Pancreas (tissue), 10 donors: ENCODE results near the gene ZNF555. TPM values are rescaled to one million over a fixed set of nuclear protein-coding genes. Genes with fewer than 3 reads are reported as not detected.
A peak's percentile ranks its signal among the peaks of the same experiment; 100 is the strongest.

ENCODE experiments used
- ATAC-seq, 4 donors: fragments of 200-7000 bp; cut with Tn5 transposase; one replicate each; pipeline versions ENCODE4 v1.8.0 to v1.9.1; 2020; ENCODE audit warnings: mild to moderate bottlenecking in 4 of 4, moderate library complexity in 4 of 4
- DNase-seq, 6 donors: peaks; one replicate each; pipeline ENCODE4 v3.0.0-alpha.2; 2020
- FAIRE-seq: peaks from 2 replicates; lab custom pipeline; 2012; peaks lifted over from hg19 to GRCh38; lab: Jason Lieb, UNC
- H3K27ac ChIP-seq, 4 donors: fragments of 200-600 bp; sonication (generic); 1 replicate in 3 of 4; 2 replicates in 1 of 4; pipeline versions ENCODE4 v1.5.0 to v1.8.0; 2020
- H3K27me3 ChIP-seq, 4 donors: fragments of 200-600 bp; one replicate each; pipeline ENCODE4 v1.8.0; 2021
- H3K36me3 ChIP-seq, 3 donors: fragments of 200-600 bp; sonication (generic) in 1 of 3; one replicate each; pipeline versions ENCODE4 v1.5.0 to v1.8.0; 2020 to 2021
- H3K4me1 ChIP-seq, 3 donors: fragments of 200-600 bp; one replicate each; pipeline ENCODE4 v1.8.0; 2021
- H3K4me3 ChIP-seq, 4 donors: fragments of 200-600 bp; sonication (generic) in 2 of 4; one replicate each; pipeline versions ENCODE4 v1.5.0 to v1.8.0; 2020 to 2021
- H3K9me3 ChIP-seq, 4 donors: fragments of 200-600 bp; one replicate each; pipeline ENCODE4 v1.8.0; 2021
- CTCF ChIP-seq, 4 donors: fragments of 200-600 bp; sonication (generic) in 3 of 4; IDR thresholded peaks; one replicate each; pipeline versions ENCODE4 v1.5.0 to v1.8.0; 2021; ENCODE audit warnings: antibody characterized with exemption in 4 of 4
- WGBS, 2 donors: extraction: QIAGEN DNeasy Blood & Tissue Kit; methylation state at CpG; one replicate each; pipeline ENCODE4 v1.1.7; 2013; 5-methylcytosine and 5-hydroxymethylcytosine counted together
- intact Hi-C, 3 donors: fragments of 100-400 bp; cut with DNase I; formaldehyde crosslinking; loops; one replicate each; pipeline versions ENCODE4 v1.11.1 to v1.14.2; 2022
- polyA plus RNA-seq, 2 donors: library from polyadenylated mRNA; stranded (reverse); fragments of 200-250 nt; gene quantifications; one replicate each; pipeline ENCODE4 v1.2.3, GENCODE V29; 2013
- total RNA-seq, 6 donors: library from RNA; stranded (reverse); fragmentation: NEBNext Ultra II Directional in 4 of 6; extraction: Animal tissue kit (Norgen Biotek cat#: 25700) in 4 of 6; gene quantifications; one replicate each; pipeline versions ENCODE4 v1.2.1 to v1.2.4, GENCODE V29; 2021 to 2023
- donor health status: healthy with polysubstance abuse.
- donor health status: DM: no; HTN: no; CAD: no; lungs with moderate emphysema.
- donor health status: DM: no; HTN: no; CAD: no.
- donor health status: control.
- donor health status: control.
- donor health status: Bipolar disorder and iron deficiency.
- donor health status: DM: yes; HTN: yes; CAD: no.
- donor health status: DM: no; HTN: no; CAD: no.
- donor health status: DM: no; HTN: no; CAD: no.
- donor health status: DM: yes; HTN: yes; CAD: no.

The ZNF555 gene
- total and polyA plus RNA-seq, 8 donors = 0.68 to 6.0 (median 3.3) TPM

GRCh38 chr19:2841855-2842574 lies 740 bp downstream of the ZNF555 start:
- no peaks in the 10 kb centered on the region for H3K9me3 ChIP-seq
- 2 to 3% methylated on average over 31 to 62 of the region's 62 CpGs for WGBS, 2 donors
- ATAC-seq (peak in 1 of 4 donors; percentile 9), FAIRE-seq (no peak), DNase-seq (peak in 2 of 6 donors; percentile 70 to 76)
- peak overlapping the region; percentile 87 to 94 (median 88) for H3K4me3 ChIP-seq
- H3K36me3 ChIP-seq = no peaks in the 10 kb centered on the region
- no peak for TF ChIP-seq CTCF (IDR thresholded peaks at IDR 0.05)
- peaks cover 0 to 7% (median 5%) of the 10 kb centered on the region in 3 donors for H3K4me1 ChIP-seq
- H3K27ac ChIP-seq = peak overlapping the region in 3 of 4 donors; percentile 87 to 96 (median 95)
- no peaks in the 10 kb centered on the region for H3K27me3 ChIP-seq
- intact Hi-C loops = no loop called here

GRCh38 chr19:2845107-2845506 lies 3.8 kb downstream of the ZNF555 start:
- FAIRE-seq (no peak), DNase-seq (no peak), ATAC-seq (no peak)
- no peak overlapping the region for H3K4me3 ChIP-seq
- no peaks in the 10 kb centered on the region for H3K36me3 ChIP-seq
- intact Hi-C loops = no loop called here
- no peak overlapping the region for H3K27ac ChIP-seq
- TF ChIP-seq CTCF (IDR thresholded peaks at IDR 0.05) = no peak
- WGBS, 2 donors = 97 to 100% methylated on average over 2 of the region's 2 CpGs
- H3K4me1 ChIP-seq = peaks cover 0 to 7% (median 5%) of the 10 kb centered on the region in 3 donors
- H3K9me3 ChIP-seq = no peaks in the 10 kb centered on the region
- H3K27me3 ChIP-seq = no peaks in the 10 kb centered on the region

GRCh38 chr19:2846180-2846894 lies 5.1 kb downstream of the ZNF555 start:
- TF ChIP-seq CTCF (IDR thresholded peaks at IDR 0.05) = no peak
- no peaks in the 10 kb centered on the region for H3K9me3 ChIP-seq
- DNase-seq (no peak), FAIRE-seq (no peak), ATAC-seq (no peak)
- no peak overlapping the region for H3K4me3 ChIP-seq
- intact Hi-C loops = no loop called here
- H3K27ac ChIP-seq = no peak overlapping the region
- no peaks in the 10 kb centered on the region for H3K27me3 ChIP-seq
- WGBS, 2 donors = 91 to 92% methylated on average over 13 of the region's 13 CpGs
- peaks cover 0 to 7% (median 5%) of the 10 kb centered on the region in 3 donors for H3K4me1 ChIP-seq
- peaks cover 0 to 9% (median under 1%) of the 10 kb centered on the region in 3 donors for H3K36me3 ChIP-seq

- TF ChIP-seq CTCF (IDR thresholded peaks at IDR 0.05) = no peak
- Histone ChIP-seq H3K36me3 (peaks cover 4 to 21% (median 11%) of the 10 kb centered on the region in 3 donors), H3K27ac (no peak overlapping the region), H3K4me1 (peaks cover 0 to 5% (median 5%) of the 10 kb centered on the region in 3 donors), H3K27me3 (no peaks in the 10 kb centered on the region), H3K4me3 (no peak overlapping the region), H3K9me3 (peaks cover 0 to 6% (median 0%) of the 10 kb centered on the region in 4 donors)
- ATAC-seq = no peak
- no peak for FAIRE-seq
- intact Hi-C loops = no loop called here
- 98% methylated on average over 3 of the region's 3 CpGs for WGBS, 2 donors
- no peak for DNase-seq
Measured at GRCh38 chr19:2847507-2847906, 6.2 kb downstream of the ZNF555 start.
